GM12878 (cell line): ENCODE data around the gene PHOX2B. TPM values are rescaled to one million over a fixed set of nuclear protein-coding genes. Genes with fewer than 3 reads are reported as not detected.
A peak's percentile ranks its signal among the peaks of the same experiment; 100 is the strongest.

Experiments used
- ATAC-seq: fragments of 200-7000 bp; cut with Tn5 transposase; 3 replicates; pipeline ENCODE4 v1.9.1; 2020; ENCODE audit warnings: mild to moderate bottlenecking, moderate library complexity
- BruUV-seq: library from RNA; stranded (reverse); fragments of 400-500 nt; replicated peaks from 2 replicates; lab custom pipeline; 2021; lab: Mats Ljungman, UMichigan
- CTCF ChIA-PET: fragments of 300-600 bp; sonication (Branson Sonifier 250); formaldehyde crosslinking; extraction: SDS; loops from one replicate; lab custom pipeline; 2021; ENCODE audit warnings: inconsistent platforms; lab: Yijun Ruan, JAX
- POLR2A ChIA-PET: fragments of 350-600 bp; formaldehyde crosslinking; extraction: SDS; loops from one replicate; lab custom pipeline; 2021; ENCODE audit warnings: inconsistent platforms; lab: Charles Lee
- RAD21 ChIA-PET: fragments of 300-600 bp; sonication (Branson Sonifier 250); formaldehyde crosslinking; loops from one replicate; lab custom pipeline; 2023; ENCODE audit warnings: antibody characterized with exemption; ENCODE audit not compliant: unreplicated experiment; lab: Charles Lee
- SMC1A ChIA-PET: fragments of 300-600 bp; sonication (Branson Sonifier 250); formaldehyde crosslinking; loops from one replicate; lab custom pipeline; 2023; ENCODE audit not compliant: unreplicated experiment, uncharacterized antibody; lab: Charles Lee
- DNase-seq: peaks from one replicate; pipeline ENCODE4 v3.0.0-alpha.2; 2011; ENCODE audit warnings: low read depth, low spot score
- FAIRE-seq: peaks from 3 replicates; lab custom pipeline; 2011; peaks lifted over from hg19 to GRCh38; lab: Jason Lieb, UNC
- H2AFZ ChIP-seq: 2 replicates; pipeline ENCODE4 v1.6.0; 2011; ENCODE audit warnings: low read depth, low read length, control low read depth; ENCODE audit not compliant: control insufficient read depth
- H3K27ac ChIP-seq: 2 replicates; pipeline ENCODE4 v1.5.1; 2011; ENCODE audit warnings: control low read depth; ENCODE audit not compliant: control insufficient read depth, insufficient read depth
- H3K27me3 ChIP-seq, 2 experiments: replicated peaks in 1 of 2; 2 replicates each; pipeline versions ENCODE4 v1.6.0 to v1.6.1; 2011; ENCODE audit warnings: low read length in 1 of 2; ENCODE audit not compliant: control insufficient read depth in 2 of 2, insufficient read depth in 2 of 2
- H3K36me3 ChIP-seq, 2 experiments: 2 replicates each; pipeline ENCODE4 v1.5.1; 2011; ENCODE audit warnings: low read length in 1 of 2; ENCODE audit not compliant: control insufficient read depth in 2 of 2, insufficient read depth in 2 of 2
- H3K4me1 ChIP-seq: 2 replicates; pipeline ENCODE4 v1.6.1; 2011; ENCODE audit warnings: mild to moderate bottlenecking, low read length, moderate library complexity, mixed read lengths; ENCODE audit not compliant: control insufficient read depth, insufficient read depth
- H3K4me2 ChIP-seq: 2 replicates; pipeline ENCODE4 v1.6.0; 2011; ENCODE audit warnings: control low read depth; ENCODE audit not compliant: control insufficient read depth, insufficient read depth
- H3K4me3 ChIP-seq: fragments of 200-600 bp; sonication (generic); 2 replicates; pipeline ENCODE4 v1.5.1; 2016
- H3K79me2 ChIP-seq: 2 replicates; pipeline ENCODE4 v1.6.0; 2011; ENCODE audit warnings: low read length; ENCODE audit not compliant: control insufficient read depth, insufficient read depth
- H3K9ac ChIP-seq: 2 replicates; pipeline ENCODE4 v1.8.0; 2011; ENCODE audit warnings: low read length, control low read depth, mixed read lengths; ENCODE audit not compliant: control insufficient read depth, insufficient read depth
- H3K9me3 ChIP-seq: replicated peaks from 3 replicates; pipeline ENCODE4 v1.5.1; 2011; ENCODE audit warnings: mild to moderate bottlenecking, low read length; ENCODE audit not compliant: control insufficient read depth, insufficient read depth
- H4K20me1 ChIP-seq: 2 replicates; pipeline ENCODE4 v1.6.0; 2011; ENCODE audit not compliant: control insufficient read depth, insufficient read depth
- ATF7 ChIP-seq: fragments of 450-650 bp; IDR thresholded peaks from 2 replicates; pipeline ENCODE4 v1.6.1; 2016; ENCODE audit warnings: low read depth, mild to moderate bottlenecking
- BCL3 ChIP-seq: IDR thresholded peaks from 2 replicates; pipeline ENCODE4 v1.6.1; 2011; ENCODE audit warnings: borderline replicate concordance, low read depth, mild to moderate bottlenecking, moderate library complexity, low read length; ENCODE audit not compliant: insufficient read depth, poor library complexity, severe bottlenecking
- CTCF ChIP-seq, 3 experiments: IDR thresholded peaks in 2 of 3; conservative IDR thresholded peaks in 1 of 3; 2 replicates each; pipeline ENCODE4 v1.5.1; 2011; ENCODE audit warnings: low read depth in 3 of 3, low read length in 3 of 3, mild to moderate bottlenecking in 3 of 3, control low read depth in 2 of 3, moderate library complexity in 2 of 3, inconsistent platforms in 1 of 3, mixed read lengths in 1 of 3; ENCODE audit not compliant: control insufficient read depth in 2 of 3, insufficient read depth in 1 of 3; ENCODE audit errors: extremely low read depth in 1 of 3
- FOS ChIP-seq: IDR thresholded peaks from 3 replicates; pipeline ENCODE4 v1.6.1; 2011; ENCODE audit warnings: borderline replicate concordance; ENCODE audit not compliant: insufficient read length; ENCODE audit errors: extremely low read depth
- NFIC ChIP-seq: IDR thresholded peaks from 2 replicates; pipeline ENCODE4 v1.6.1; 2012; ENCODE audit warnings: low read depth, mild to moderate bottlenecking, inconsistent platforms, low read length, moderate library complexity
- NR2C2 ChIP-seq: IDR thresholded peaks from 2 replicates; pipeline ENCODE4 v1.6.1; 2011; ENCODE audit warnings: borderline replicate concordance, low read depth; ENCODE audit not compliant: control insufficient read depth, insufficient read length
- PKNOX1 ChIP-seq: fragments of 450-650 bp; IDR thresholded peaks from 2 replicates; pipeline ENCODE4 v1.6.1; 2016; ENCODE audit warnings: mild to moderate bottlenecking
- RAD21 ChIP-seq: IDR thresholded peaks from 2 replicates; pipeline ENCODE4 v1.6.1; 2011; ENCODE audit warnings: mild to moderate bottlenecking, low read depth, low read length, moderate library complexity; ENCODE audit not compliant: insufficient read depth
- RAD51 ChIP-seq: fragments of 450-650 bp; IDR thresholded peaks from 2 replicates; pipeline ENCODE4 v1.6.1; 2016; ENCODE audit warnings: moderate library complexity, mild to moderate bottlenecking, inconsistent platforms
- SIN3A ChIP-seq: IDR thresholded peaks from 2 replicates; pipeline ENCODE4 v1.6.1; 2012; ENCODE audit warnings: low read depth, low read length, improper control_type of control experiment
- WGBS: methylation state at CpG from one replicate; pipeline ENCODE4 v1.1.6; 2016; ENCODE audit warnings: low lambda C conversion rate; ENCODE audit not compliant: insufficient replicate concordance, insufficient coverage; ENCODE audit errors: missing lambda C conversion rate; 5-methylcytosine and 5-hydroxymethylcytosine counted together
- in situ Hi-C: fragments of 300-500 bp; cut with MboI; formaldehyde crosslinking; loops from 9 replicates; pipeline ENCODE4 v1.14.3; 2018; ENCODE audit warnings: mixed read lengths
- intact Hi-C: fragments of 100-400 bp; cut with micrococcal nuclease; formaldehyde crosslinking; loops from one replicate; pipeline ENCODE4 v1.14.2; 2022; ENCODE audit not compliant: unreplicated experiment
- polyA plus RNA-seq, 11 experiments: library from polyadenylated mRNA; depleted of rRNA in 4 of 11; unstranded in 6 of 11; stranded (reverse) in 5 of 11; fragments of >200 nt; fragmentation: Nextera tagmentation in 4 of 11; fragmentation: Illumina TruSeq in 1 of 11; extraction: Ambion mirVana in 4 of 11; extraction: Trizol in 1 of 11; gene quantifications; 1 replicate in 1 of 11; 2 replicates in 10 of 11; pipeline versions ENCODE4 v1.2.1 to v1.2.3, GENCODE V29; 2011 to 2016; ENCODE audit warnings: inconsistent platforms in 2 of 11, missing spikeins in 2 of 11, low read depth in 1 of 11
- total RNA-seq, 4 experiments: library from RNA; depleted of rRNA in 3 of 4; stranded (reverse); fragments of >200 nt in 3 of 4; fragmentation: Illumina TruSeq in 1 of 4; extraction: Trizol in 1 of 4; gene quantifications; 2 replicates each; pipeline versions ENCODE4 v1.2.1 to v1.2.3, GENCODE V29; 2013 to 2021

PHOX2B gene
- total and polyA plus RNA-seq, 10 of the 15 experiments (the other 5 are each of a cell fraction or from before 2014, with no cell fraction given) = not detected

GRCh38 chr4:41725254-41725653 is 23.3 kb downstream of the PHOX2B start:
- no peak for TF ChIP-seq BCL3
- no peak for TF ChIP-seq PKNOX1
- 0 out of 6 replicates have a peak, but pooled peaks of 1 of the 3 experiments have one; percentile 2 for TF ChIP-seq CTCF (IDR thresholded peaks at IDR 0.05 in 2 of 3, conservative IDR thresholded peaks at IDR 0.05 in 1 of 3; ENCODE audit: control insufficient read depth in 2 of 3, extremely low read depth in 1 of 3, insufficient read depth in 1 of 3, low read depth in 3 of 3, low read length in 3 of 3)
- no peak for TF ChIP-seq NR2C2
- no peak for TF ChIP-seq SIN3A
- 0 out of 2 replicates have a peak, but pooled peaks have one; percentile 6 for TF ChIP-seq RAD21
- no peak for TF ChIP-seq RAD51
- TF ChIP-seq FOS = no peak
- TF ChIP-seq NFIC = no peak
- no peak for TF ChIP-seq ATF7
- CTCF ChIA-PET = interaction anchor here (0.5 to 2.8 kb wide), 3 partner anchors 160 to 165 kb away, joined by 3 to 10 read pairs (median 4); no protein-coding TSS in a partner anchor
- no peak overlapping the region for H3K4me3 ChIP-seq
- no peak for DNase-seq
- SMC1A ChIA-PET = interaction anchor here (0.8 to 1.0 kb wide), 2 partner anchors 35 to 780 kb away, joined by 3 read pairs; no protein-coding TSS in a partner anchor
- H3K9me3 ChIP-seq = no peaks in the 10 kb centered on the region
- H3K79me2 ChIP-seq = no peaks in the 10 kb centered on the region
- H2AFZ ChIP-seq = no peak overlapping the region
- no peak overlapping the region for H3K27ac ChIP-seq
- POLR2A ChIA-PET = no interaction called here
- FAIRE-seq = no peak
- intact Hi-C loops = no loop called here
- no peak overlapping the region for H3K9ac ChIP-seq
- no peaks in the 10 kb centered on the region; a peak in 1 of 4 replicates for H3K27me3 ChIP-seq
- no TSS peak for BruUV-seq
- no peaks in the 10 kb centered on the region for H3K4me1 ChIP-seq
- no peaks in the 10 kb centered on the region for H4K20me1 ChIP-seq
- in situ Hi-C loops = no loop called here
- no peak overlapping the region for H3K4me2 ChIP-seq
- RAD21 ChIA-PET = no interaction called here
- no peak for ATAC-seq
- 0% methylated on average over 1 of the region's 1 CpG for WGBS
- no peaks in the 10 kb centered on the region for H3K36me3 ChIP-seq
